Ovary (tissue), 3 donors: Measurements from ENCODE around the gene ASF1B.

Experiments
- CTCF ChIP-seq, 3 donors: fragments of 450-650 bp in 2 of 3; fragments of 200-600 bp in 1 of 3; IDR thresholded peaks; one replicate each; pipeline versions ENCODE4 v1.5.1 to v1.8.0; 2016 to 2022; ENCODE audit warnings: antibody characterized with exemption in 3 of 3, mild to moderate bottlenecking in 1 of 3
- EP300 ChIP-seq: sonication (generic); formaldehyde crosslinking; IDR thresholded peaks from one replicate; pipeline ENCODE4 v1.6.1; 2017; ENCODE audit warnings: antibody characterized with exemption
- POLR2A ChIP-seq: fragments of 450-650 bp; IDR thresholded peaks from one replicate; pipeline ENCODE4 v1.6.1; 2017; ENCODE audit warnings: antibody characterized with exemption, mild to moderate bottlenecking, moderate library complexity
- donor health status: DM: no; HTN: no; CAD: no.

- no peak for TF ChIP-seq CTCF (IDR thresholded peaks at IDR 0.05)
- TF ChIP-seq POLR2A, result no peak
- TF ChIP-seq EP300, result no peak
Measured at GRCh38 chr19:14103310-14103709, 33.1 kb downstream of the ASF1B start.
